Limb (tissue), 2 donors: ENCODE data around the gene MED8.
"Not testable (repeated sequence)": the region's sequence is repeated elsewhere in the genome, so short reads cannot be mapped to it uniquely, and the experiment has no call there.

ENCODE experiments used
- DNase-seq, 2 donors: peaks; one replicate each; pipeline ENCODE4 v3.0.0-alpha.2; 2016; ENCODE audit errors: extremely low spot score in 2 of 2

MED8 gene

GRCh38 chr1:43383449-43383848, 6.2 kb downstream of the MED8 start:
- no peak for DNase-seq

DNA sequence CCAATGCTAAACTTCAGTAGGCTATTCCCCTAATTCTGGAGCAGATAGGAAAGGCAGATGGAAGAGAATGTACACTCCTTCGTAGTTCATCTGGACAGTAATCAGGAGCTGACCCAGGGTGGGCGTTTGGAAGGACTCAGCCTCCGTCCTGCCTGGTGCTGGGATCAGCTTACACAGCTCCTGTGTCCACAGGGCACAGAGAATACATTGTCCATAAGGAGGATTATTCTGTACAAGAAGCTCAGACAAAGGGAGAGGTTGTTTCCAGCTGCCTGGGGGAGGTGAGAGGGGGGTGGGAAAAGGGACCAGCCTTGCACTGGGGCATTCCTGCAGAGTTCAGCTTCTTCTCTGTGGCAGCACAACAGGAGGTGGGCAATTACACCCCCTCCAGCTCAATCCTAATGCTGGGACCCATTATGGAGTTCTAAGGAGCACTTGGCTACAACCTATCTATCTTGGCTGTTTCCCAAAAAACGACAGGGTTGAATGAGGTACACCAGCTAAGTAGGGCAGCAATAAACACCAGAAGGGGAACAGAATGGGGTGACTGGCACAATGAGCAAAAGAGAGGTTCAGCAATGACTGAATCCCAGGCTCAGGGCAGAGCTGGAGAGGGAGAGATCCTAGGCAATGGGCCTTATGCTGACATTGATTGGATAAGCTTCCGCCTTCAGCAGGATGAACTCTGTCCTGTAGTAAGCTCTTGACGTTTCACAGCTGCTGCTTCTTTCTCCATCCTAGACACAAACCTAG, 7.4 kb downstream of the MED8 start:
- no peak for DNase-seq

DNA sequence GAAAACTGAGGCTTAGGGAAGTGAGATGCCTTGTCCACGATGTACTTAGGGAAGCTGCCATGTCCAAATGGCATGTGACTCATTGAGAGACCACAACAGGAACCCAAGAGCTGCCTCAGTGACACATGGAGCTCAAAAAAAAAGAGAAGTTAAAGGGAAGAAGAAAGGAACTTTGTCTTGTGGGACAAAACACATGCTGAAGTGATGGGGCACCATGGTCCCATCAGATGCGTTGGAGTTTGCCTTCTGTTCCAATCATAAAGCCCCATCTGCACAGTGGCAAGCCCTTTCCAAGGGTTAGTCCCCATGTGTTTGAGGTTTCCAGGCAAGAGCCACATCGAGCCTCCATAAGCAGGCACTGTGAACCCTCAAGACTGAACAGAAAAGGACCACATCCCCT, 8.0 kb downstream of the MED8 start:
- DNase-seq = no peak

DNA sequence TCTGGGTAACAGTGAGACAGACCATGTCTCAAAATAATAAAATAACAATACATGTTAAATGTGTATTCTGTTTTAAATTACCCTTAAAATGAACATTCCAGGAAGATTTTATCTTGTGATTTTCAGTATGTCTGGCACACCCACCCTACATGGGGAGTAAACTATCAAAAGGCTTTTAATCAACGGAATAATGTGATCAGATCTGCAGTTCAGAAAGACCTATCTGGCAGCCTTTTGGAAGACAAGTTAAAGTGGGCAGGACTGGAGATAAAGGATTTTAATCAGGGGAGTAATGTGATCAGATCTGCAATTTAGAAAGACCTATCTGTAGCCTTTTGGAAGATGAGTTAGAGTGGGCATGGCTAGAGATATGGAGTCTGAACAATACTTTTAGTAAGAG, 10.1 kb downstream of the MED8 start:
- no peak for DNase-seq

GRCh38 chr1:43377831-43378230, 11.8 kb downstream of the MED8 start:
- DNase-seq = no peak

GRCh38 chr1:43376723-43377235, 12.8 kb downstream of the MED8 start:
- DNase-seq = no peak

GRCh38 chr1:43373066-43373940, 16.3 kb downstream of the MED8 start:
- DNase-seq = no peak

- no peak for DNase-seq
These were observed 17.4 kb downstream of the MED8 start for GRCh38 chr1:43372172-43372571.

DNA sequence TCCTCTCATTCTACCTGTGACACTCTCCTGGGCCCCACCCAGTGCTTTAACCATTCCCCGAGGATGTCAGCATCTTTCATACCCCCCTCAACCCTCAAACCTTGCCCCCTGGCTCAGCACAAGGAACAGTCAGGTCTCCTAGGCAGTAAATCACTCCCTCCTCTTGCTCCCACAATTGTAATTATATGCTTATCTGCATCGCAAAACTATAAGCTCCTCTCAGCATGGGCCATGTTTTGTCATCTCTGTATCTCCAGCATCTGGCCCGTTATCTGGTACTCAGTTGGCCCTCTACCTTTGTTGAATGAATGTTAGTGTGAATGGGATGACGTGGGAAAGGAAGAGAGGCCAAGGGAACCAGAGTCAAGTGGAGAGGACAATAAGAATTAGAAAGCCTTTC, 19.0 kb downstream of the MED8 start:
- no peak for DNase-seq

GRCh38 chr1:43369779-43370178, 19.8 kb downstream of the MED8 start:
- not testable (repeated sequence) for DNase-seq

GRCh38 chr1:43368646-43369020, 21.0 kb downstream of the MED8 start:
- DNase-seq = no peak

DNA sequence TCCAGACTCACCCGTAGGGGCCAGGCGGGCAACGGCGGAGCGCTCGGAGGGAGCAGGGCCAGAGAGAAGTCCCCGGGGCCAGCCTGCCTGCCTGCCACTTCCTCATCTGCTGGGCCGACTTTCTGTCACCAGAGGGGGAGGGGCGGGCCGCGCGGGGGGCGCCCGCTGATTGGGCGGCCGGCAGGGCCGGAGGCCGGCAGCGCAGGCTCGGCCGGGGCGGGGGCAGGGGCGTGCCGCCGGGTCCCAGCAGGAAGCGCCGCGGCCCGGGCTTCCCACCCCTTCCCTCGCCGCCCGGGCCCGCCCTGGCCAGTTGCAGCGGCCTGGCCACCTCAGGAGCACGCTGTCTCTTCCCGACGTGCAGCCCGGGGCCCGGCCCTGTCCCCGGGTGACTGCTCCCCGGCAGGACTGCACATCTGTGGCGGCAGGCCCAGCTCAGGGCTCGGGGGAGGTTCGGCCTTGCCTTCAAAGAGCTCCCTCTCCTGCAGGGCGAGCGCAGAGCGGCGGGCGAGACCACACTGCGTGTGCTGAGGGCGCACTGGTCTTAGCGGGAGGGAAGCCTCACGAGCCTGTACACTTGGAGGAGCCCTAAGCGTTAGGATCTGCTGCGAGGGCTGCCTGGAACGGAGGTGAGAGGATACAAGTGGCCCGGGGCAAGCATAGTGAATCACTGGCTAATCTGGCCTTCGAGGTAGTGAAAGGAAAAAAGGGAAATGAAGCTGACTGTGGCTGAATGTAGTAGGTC, 21.5 kb downstream of the MED8 start, which contains the start of gene ELOVL1:
Gene ELOVL1 (minus strand): TSS at position 108 of the 742 bp plus-strand sequence. CDS start 2,402 bp downstream, outside the sequence.
- DNase-seq = peak; percentile 87 to 91

DNA sequence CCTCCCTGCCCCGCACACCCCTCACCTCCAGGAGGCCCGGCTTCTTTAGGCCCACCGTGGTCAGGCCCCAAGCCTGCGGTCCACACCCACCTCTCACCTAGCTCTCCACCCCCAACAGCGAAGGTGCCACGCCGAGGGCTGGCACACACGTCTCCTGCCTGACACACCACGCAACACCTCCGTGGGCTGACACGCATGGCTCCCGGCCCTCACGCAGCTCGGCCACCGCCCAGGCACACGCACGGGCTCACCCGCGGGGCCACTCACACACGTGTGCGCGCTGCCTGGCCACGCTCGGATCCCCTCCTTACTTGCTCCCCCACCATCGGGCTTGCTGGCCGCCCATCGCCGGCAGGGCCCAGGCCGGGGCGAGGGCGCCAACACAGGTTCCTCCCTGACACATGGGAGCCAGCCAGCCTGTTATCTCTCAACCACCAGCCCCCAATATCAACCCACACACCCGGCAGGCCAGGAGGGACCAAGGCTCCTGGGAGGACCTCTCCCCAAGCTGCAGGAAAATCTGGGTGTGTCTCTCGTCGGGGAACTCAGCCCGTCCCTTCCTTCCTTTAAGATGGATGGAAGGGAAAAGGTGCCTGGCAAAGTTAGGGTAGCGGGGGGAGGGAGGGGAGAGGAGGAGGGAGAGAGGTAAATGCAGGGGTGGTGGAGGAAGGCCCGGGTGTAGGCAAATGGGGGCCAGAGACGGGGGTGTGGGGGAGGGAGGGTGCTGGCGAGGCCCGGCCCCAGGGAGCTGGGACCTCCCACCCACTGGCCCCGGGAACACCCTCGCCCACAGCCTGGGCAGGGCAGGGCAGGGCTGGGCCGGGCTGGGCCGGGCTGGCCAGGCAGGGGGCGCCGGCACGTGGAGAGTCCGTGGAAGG, 22.3 kb downstream of the MED8 start:
- peak in 1 of 2 donors; percentile 45 for DNase-seq

DNA sequence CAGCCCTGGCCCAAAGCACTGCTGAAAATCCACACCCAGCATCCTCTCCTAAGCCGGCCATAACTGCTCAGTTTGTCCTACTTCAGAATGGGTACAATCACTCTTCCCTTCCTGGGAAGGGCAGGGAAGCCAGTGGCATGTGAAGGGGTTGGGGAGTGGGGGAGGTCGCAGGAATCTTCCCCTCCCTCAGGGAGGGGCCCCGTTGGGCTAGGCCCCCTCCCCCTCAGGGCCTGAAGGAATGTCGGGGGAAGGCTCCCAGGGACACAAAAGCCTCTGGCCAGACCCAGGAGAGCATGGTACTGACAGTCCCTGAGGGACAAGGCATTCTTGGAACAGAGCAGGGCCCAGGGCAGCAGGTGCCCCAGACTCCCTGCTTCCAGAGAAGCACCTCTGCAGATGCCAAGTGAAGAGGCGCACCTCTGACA, 23.0 kb downstream of the MED8 start:
- DNase-seq = no peak

GRCh38 chr1:43366179-43366578, 23.4 kb downstream of the MED8 start:
- no peak for DNase-seq

DNA sequence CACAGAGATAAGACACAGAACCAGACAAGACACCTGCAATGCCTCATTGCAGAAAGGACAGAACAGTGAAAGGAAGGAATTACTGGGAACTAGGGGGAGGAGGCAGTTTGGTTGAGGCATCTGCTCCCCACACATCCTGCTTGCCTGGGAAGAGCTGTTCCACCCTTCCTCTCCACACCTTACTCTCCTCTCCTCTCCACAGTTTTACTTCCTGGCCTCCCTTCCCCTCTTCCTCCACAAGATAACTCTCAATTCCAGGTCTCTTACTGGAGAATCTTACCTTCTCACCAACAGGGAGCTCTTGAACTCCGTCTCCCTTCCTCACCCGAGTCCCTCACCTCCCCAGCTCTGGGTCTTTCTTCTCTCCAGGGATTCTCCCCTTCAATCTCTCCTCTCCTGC, 23.9 kb downstream of the MED8 start:
- no peak for DNase-seq

GRCh38 chr1:43363935-43364525, 25.6 kb downstream of the MED8 start:
- DNase-seq = no peak

- DNase-seq = no peak
These were observed 26.2 kb downstream of the MED8 start for GRCh38 chr1:43363283-43363934.

DNA sequence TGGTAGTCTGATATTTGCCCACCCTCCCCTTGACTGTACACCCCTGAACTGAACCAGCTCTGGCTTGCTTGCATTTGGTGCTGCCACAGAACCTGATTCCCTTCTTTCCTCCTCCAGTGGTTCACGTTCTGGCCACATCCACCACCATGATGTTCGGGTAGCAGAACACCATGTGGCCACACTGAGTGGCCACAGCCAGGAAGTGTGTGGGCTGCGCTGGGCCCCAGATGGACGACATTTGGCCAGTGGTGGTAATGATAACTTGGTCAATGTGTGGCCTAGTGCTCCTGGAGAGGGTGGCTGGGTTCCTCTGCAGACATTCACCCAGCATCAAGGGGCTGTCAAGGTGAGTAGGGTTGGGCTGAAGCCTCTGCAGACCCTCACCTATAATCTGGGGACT, 29.0 kb downstream of the MED8 start:
- DNase-seq = no peak

- DNase-seq = no peak
These were observed 29.9 kb downstream of the MED8 start for GRCh38 chr1:43359696-43360095.
